Right lobe of liver (tissue), 6 donors: ENCODE data around the gene SLAIN1. TPM values are rescaled to one million over a fixed set of nuclear protein-coding genes. Genes with fewer than 3 reads are reported as not detected.

Source experiments
- ATAC-seq, 4 donors: fragments of 200-7000 bp; cut with Tn5 transposase; one replicate each; pipeline ENCODE4 v1.9.1; 2020; ENCODE audit warnings: mild to moderate bottlenecking in 4 of 4, moderate library complexity in 4 of 4
- DNase-seq, 3 donors: peaks; one replicate each; pipeline ENCODE4 v3.0.0-alpha.2; 2020
- H3K27ac ChIP-seq, 3 donors: fragments of 200-600 bp; one replicate each; pipeline ENCODE4 v1.8.0; 2022
- H3K27me3 ChIP-seq, 2 donors: fragments of 200-600 bp; one replicate each; pipeline ENCODE4 v1.8.0; 2022
- H3K36me3 ChIP-seq, 4 donors: fragments of 200-600 bp; sonication (generic) in 1 of 4; one replicate each; pipeline versions ENCODE4 v1.5.1 to v1.8.0; 2017 to 2022; ENCODE audit warnings: control low read depth in 1 of 4
- H3K4me1 ChIP-seq, 4 donors: fragments of 200-600 bp; sonication (generic) in 1 of 4; one replicate each; pipeline versions ENCODE4 v1.5.1 to v1.8.0; 2017 to 2022; ENCODE audit warnings: control low read depth in 1 of 4
- H3K4me3 ChIP-seq, 3 donors: fragments of 200-600 bp; one replicate each; pipeline ENCODE4 v1.8.0; 2022
- H3K9me3 ChIP-seq, 4 donors: fragments of 200-600 bp; sonication (generic) in 1 of 4; one replicate each; pipeline versions ENCODE4 v1.5.1 to v1.8.0; 2017 to 2022; ENCODE audit warnings: control low read depth in 1 of 4
- CTCF ChIP-seq, 4 donors: fragments of 200-600 bp in 3 of 4; fragments of 450-650 bp in 1 of 4; IDR thresholded peaks; one replicate each; pipeline versions ENCODE4 v1.5.1 to v1.8.0; 2016 to 2022; ENCODE audit warnings: antibody characterized with exemption in 4 of 4, mild to moderate bottlenecking in 2 of 4
- POLR2A ChIP-seq: fragments of 450-650 bp; IDR thresholded peaks from one replicate; pipeline ENCODE4 v1.6.1; 2017; ENCODE audit warnings: antibody characterized with exemption, mild to moderate bottlenecking
- WGBS: methylation state at CpG from one replicate; pipeline ENCODE4 v1.1.6; 2018; ENCODE audit warnings: low coverage, low lambda C conversion rate; ENCODE audit not compliant: insufficient coverage; ENCODE audit errors: missing lambda C conversion rate; 5-methylcytosine and 5-hydroxymethylcytosine counted together
- intact Hi-C, 2 donors: fragments of 100-400 bp; cut with DNase I; formaldehyde crosslinking; loops; one replicate each; pipeline versions ENCODE4 v1.11.2 to v1.14.1; 2022
- total RNA-seq, 6 experiments: library from RNA; depleted of rRNA in 2 of 6; stranded (reverse); fragments of >200 nt in 2 of 6; fragmentation: NEBNext Ultra II Directional in 3 of 6; extraction: Animal tissue kit (Norgen Biotek cat#: 25700) in 3 of 6; gene quantifications; one replicate each; pipeline versions ENCODE4 v1.1.0 to v1.2.4, GENCODE V29; 2016 to 2023
- donor health status: DM: no; HTN: yes; CAD: no.
- donor health status: DM: no; HTN: no; CAD: no.
- donor health status: DM: no; HTN: no; CAD: no.
- donor health status: DM: no; HTN: yes; CAD: no.
- donor health status: DM: no; HTN: yes; CAD: no.

SLAIN1 gene
- total RNA-seq, 6 experiments from 2014 or later: 3.8 to 11.1 (median 5.8) TPM

GRCh38 chr13:77728265-77729125, 31.0 kb downstream of the SLAIN1 start:
- no peak overlapping the region for H3K4me3 ChIP-seq
- no peak for TF ChIP-seq CTCF (IDR thresholded peaks at IDR 0.05)
- TF ChIP-seq POLR2A: no peak
- H3K27me3 ChIP-seq: no peaks in the 10 kb centered on the region
- 87% methylated on average over 5 of the region's 5 CpGs for WGBS
- H3K36me3 ChIP-seq: no peaks in the 10 kb centered on the region
- H3K27ac ChIP-seq: no peak overlapping the region
- DNase-seq: no peak
- intact Hi-C loops: no loop called here
- ATAC-seq: no peak
- H3K9me3 ChIP-seq: no peaks in the 10 kb centered on the region
- H3K4me1 ChIP-seq: no peaks in the 10 kb centered on the region

- H3K4me3 ChIP-seq: no peak overlapping the region
- H3K4me1 ChIP-seq: no peaks in the 10 kb centered on the region
- no peak for ATAC-seq
- no peaks in the 10 kb centered on the region for H3K36me3 ChIP-seq
- no peak for TF ChIP-seq POLR2A
- no peak for TF ChIP-seq CTCF (IDR thresholded peaks at IDR 0.05)
- intact Hi-C loops: no loop called here
- DNase-seq: no peak
- no peaks in the 10 kb centered on the region for H3K9me3 ChIP-seq
- 81% methylated on average over 8 of the region's 8 CpGs for WGBS
- H3K27me3 ChIP-seq: no peaks in the 10 kb centered on the region
- no peak overlapping the region for H3K27ac ChIP-seq
These were observed 32.2 kb downstream of the SLAIN1 start for GRCh38 chr13:77729502-77730221.

- Histone ChIP-seq H3K27me3 (no peaks in the 10 kb centered on the region), H3K9me3 (no peaks in the 10 kb centered on the region), H3K4me3 (no peak overlapping the region), H3K4me1 (no peaks in the 10 kb centered on the region), H3K27ac (no peak overlapping the region), H3K36me3 (no peaks in the 10 kb centered on the region)
- DNase-seq: no peak
- intact Hi-C loops: no loop called here
- TF ChIP-seq POLR2A: no peak
- no peak for TF ChIP-seq CTCF (IDR thresholded peaks at IDR 0.05)
- no peak for ATAC-seq
- WGBS: 100% methylated on average over 1 of the region's 1 CpG
These were observed 33.1 kb downstream of the SLAIN1 start for GRCh38 chr13:77730572-77730971.

GRCh38 chr13:77732287-77732686, 34.8 kb downstream of the SLAIN1 start:
- intact Hi-C loops: no loop called here
- DNase-seq: no peak
- TF ChIP-seq CTCF (IDR thresholded peaks at IDR 0.05) (no peak), POLR2A (no peak)
- Histone ChIP-seq H3K27me3 (no peaks in the 10 kb centered on the region), H3K27ac (no peak overlapping the region), H3K36me3 (no peaks in the 10 kb centered on the region), H3K4me3 (no peak overlapping the region), H3K9me3 (no peaks in the 10 kb centered on the region), H3K4me1 (no peaks in the 10 kb centered on the region)
- ATAC-seq: no peak
- 73% methylated on average over 2 of the region's 2 CpGs for WGBS
